Neutrophil (primary cell): ENCODE results near the gene KIAA0232.

Source experiments
- H3K27ac ChIP-seq: fragments of 200-600 bp; sonication (generic); 2 replicates; pipeline ENCODE4 v1.5.1; 2016; ENCODE audit warnings: mild to moderate bottlenecking, moderate library complexity
- H3K27me3 ChIP-seq: fragments of 200-600 bp; sonication (generic); 2 replicates; pipeline ENCODE4 v1.6.0; 2016; ENCODE audit warnings: mild to moderate bottlenecking
- H3K36me3 ChIP-seq: fragments of 200-600 bp; sonication (generic); 2 replicates; pipeline ENCODE4 v1.5.1; 2017
- H3K4me1 ChIP-seq, 2 experiments: fragments of 200-600 bp in 1 of 2; sonication (generic) in 1 of 2; 1 replicate in 1 of 2; 2 replicates in 1 of 2; pipeline versions ENCODE4 v1.5.1 to v1.6.1; 2013 to 2016; ENCODE audit warnings: low read depth in 1 of 2, low read length in 1 of 2, mild to moderate bottlenecking in 1 of 2, moderate library complexity in 1 of 2; ENCODE audit not compliant: control insufficient read depth in 1 of 2, insufficient read depth in 1 of 2
- H3K4me3 ChIP-seq, 2 experiments: fragments of 200-600 bp in 1 of 2; sonication (generic) in 1 of 2; 1 replicate in 1 of 2; 2 replicates in 1 of 2; pipeline ENCODE4 v1.5.1; 2013 to 2016; ENCODE audit warnings: low read depth in 1 of 2, low read length in 1 of 2, mild to moderate bottlenecking in 1 of 2, moderate library complexity in 1 of 2
- H3K9me3 ChIP-seq: fragments of 200-600 bp; sonication (generic); 2 replicates; pipeline ENCODE4 v1.5.1; 2016
- CTCF ChIP-seq: fragments of 200-600 bp; sonication (generic); IDR thresholded peaks from 2 replicates; pipeline ENCODE4 v1.5.1; 2016; ENCODE audit warnings: antibody characterized with exemption

The KIAA0232 gene

GRCh38 chr4:6782147-6782845 lies at the start of gene KIAA0232:
Gene KIAA0232, plus strand, starts transcription at chr4:6782727. Its CDS starts 41,727 bp downstream, at chr4:6824454.
- TF ChIP-seq CTCF: peak; percentile 46
- Histone ChIP-seq H3K36me3 (peaks cover 9% of the 10 kb centered on the region), H3K9me3 (no peaks in the 10 kb centered on the region), H3K4me3 (peak within 1 kb of the TSS; percentile 90 to 96), H3K27ac (peak within 1 kb of the TSS; percentile 100), H3K4me1 (peaks cover 53 to 59% of the 10 kb centered on the region in 2 experiments), H3K27me3 (no peaks in the 10 kb centered on the region)

- no peaks in the 10 kb centered on the region for H3K27me3 ChIP-seq
- H3K27ac ChIP-seq: no peak overlapping the region
- H3K9me3 ChIP-seq: no peaks in the 10 kb centered on the region
- H3K36me3 ChIP-seq: no peaks in the 10 kb centered on the region
- no peak for TF ChIP-seq CTCF
- H3K4me1 ChIP-seq: no peaks in the 10 kb centered on the region
- no peak overlapping the region for H3K4me3 ChIP-seq
These were observed 49.0 kb upstream of the KIAA0232 start for GRCh38 chr4:6733358-6734164.

- no peak overlapping the region for H3K27ac ChIP-seq
These were observed 48.3 kb upstream of the KIAA0232 start for GRCh38 chr4:6734165-6734786.

GRCh38 chr4:6739920-6740319 lies 42.6 kb upstream of the KIAA0232 start:
- H3K36me3 ChIP-seq: no peaks in the 10 kb centered on the region
- TF ChIP-seq CTCF: no peak
- H3K27me3 ChIP-seq: peaks cover 14% of the 10 kb centered on the region
- H3K27ac ChIP-seq: no peak overlapping the region
- H3K4me1 ChIP-seq: no peaks in the 10 kb centered on the region
- H3K9me3 ChIP-seq: no peaks in the 10 kb centered on the region
- H3K4me3 ChIP-seq: no peak overlapping the region

More at GRCh38 chr4:6734165-6734786, 48.3 kb upstream of the KIAA0232 start:
- Histone ChIP-seq H3K9me3 (no peaks in the 10 kb centered on the region), H3K36me3 (no peaks in the 10 kb centered on the region), H3K27me3 (peaks cover 6% of the 10 kb centered on the region), H3K4me3 (no peak overlapping the region), H3K4me1 (no peaks in the 10 kb centered on the region)
- no peak for TF ChIP-seq CTCF

- Histone ChIP-seq H3K4me3 (no peak overlapping the region), H3K9me3 (no peaks in the 10 kb centered on the region), H3K4me1 (no peaks in the 10 kb centered on the region), H3K27me3 (peaks cover 14% of the 10 kb centered on the region), H3K36me3 (no peaks in the 10 kb centered on the region), H3K27ac (no peak overlapping the region)
- no peak for TF ChIP-seq CTCF
These were observed 42.2 kb upstream of the KIAA0232 start for GRCh38 chr4:6740347-6740746.
